ENCODE results near the gene RAD51B.

Gene RAD51B

DNA sequence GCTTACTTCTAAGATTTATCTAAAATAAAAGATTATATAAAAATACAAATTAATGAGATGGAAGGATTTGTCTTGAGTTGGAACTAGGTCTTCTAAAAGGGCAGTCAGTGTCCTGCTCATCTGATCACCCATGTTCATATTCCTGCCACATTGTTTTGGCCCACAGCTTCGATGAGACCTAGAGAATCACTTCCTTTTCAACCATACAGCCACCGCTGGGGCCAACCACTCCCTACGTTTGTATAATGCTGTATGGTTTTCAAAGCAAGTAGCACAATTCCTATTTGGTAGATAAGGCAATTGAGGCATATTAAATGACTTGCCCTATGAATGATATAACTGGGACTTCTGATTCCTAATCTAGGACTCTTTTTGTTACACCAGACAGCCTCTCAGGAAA, 723.9 kb downstream of the RAD51B start:
- Histone ChIP-seq H3K9ac (ENCODE audit: low read length) (no peak overlapping the region), H3F3A (ENCODE audit: insufficient read depth, low read length) (no peaks in the 10 kb centered on the region), H3K79me2 (ENCODE audit: low read length) (no peaks in the 10 kb centered on the region), H3K36me3 (replicated peaks; ENCODE audit: insufficient read depth, low read length) (no peaks in the 10 kb centered on the region), H3K27ac (ENCODE audit: low read length) (no peak overlapping the region), H3K9me2 (replicated peaks; ENCODE audit: insufficient read depth, low read length) (no peaks in the 10 kb centered on the region), H3K4me3 (ENCODE audit: low read length) (no peak overlapping the region), H3K27me3 (replicated peaks; ENCODE audit: insufficient read depth, low read length) (no peaks in the 10 kb centered on the region), H4K20me1 (ENCODE audit: insufficient read depth, low read length) (no peaks in the 10 kb centered on the region), H3K4me2 (ENCODE audit: low read depth, low read length) (no peak overlapping the region), H2AFZ (ENCODE audit: low read length) (no peak overlapping the region), H3K4me1 (ENCODE audit: low read length) (no peaks in the 10 kb centered on the region), H3K9me3 (replicated peaks; ENCODE audit: insufficient read depth, low read length) (no peaks in the 10 kb centered on the region)
- DNase-seq = no peak
- TF ChIP-seq EZH2 (optimal IDR thresholded peaks at IDR 0.05; ENCODE audit: low read depth, low read length) (no peak), EZH2phosphoT487 (IDR thresholded peaks at IDR 0.05; ENCODE audit: low read length) (no peak)
- TF ChIP-seq, protein P1, sequence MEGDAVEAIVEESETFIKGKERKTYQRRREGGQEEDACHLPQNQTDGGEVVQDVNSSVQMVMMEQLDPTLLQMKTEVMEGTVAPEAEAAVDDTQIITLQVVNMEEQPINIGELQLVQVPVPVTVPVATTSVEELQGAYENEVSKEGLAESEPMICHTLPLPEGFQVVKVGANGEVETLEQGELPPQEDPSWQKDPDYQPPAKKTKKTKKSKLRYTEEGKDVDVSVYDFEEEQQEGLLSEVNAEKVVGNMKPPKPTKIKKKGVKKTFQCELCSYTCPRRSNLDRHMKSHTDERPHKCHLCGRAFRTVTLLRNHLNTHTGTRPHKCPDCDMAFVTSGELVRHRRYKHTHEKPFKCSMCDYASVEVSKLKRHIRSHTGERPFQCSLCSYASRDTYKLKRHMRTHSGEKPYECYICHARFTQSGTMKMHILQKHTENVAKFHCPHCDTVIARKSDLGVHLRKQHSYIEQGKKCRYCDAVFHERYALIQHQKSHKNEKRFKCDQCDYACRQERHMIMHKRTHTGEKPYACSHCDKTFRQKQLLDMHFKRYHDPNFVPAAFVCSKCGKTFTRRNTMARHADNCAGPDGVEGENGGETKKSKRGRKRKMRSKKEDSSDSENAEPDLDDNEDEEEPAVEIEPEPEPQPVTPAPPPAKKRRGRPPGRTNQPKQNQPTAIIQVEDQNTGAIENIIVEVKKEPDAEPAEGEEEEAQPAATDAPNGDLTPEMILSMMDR (IDR thresholded peaks at IDR 0.05; ENCODE audit: low read length) = no peak

GRCh38 chr14:68544081-68544892, 724.7 kb downstream of the RAD51B start:
- Histone ChIP-seq H3K4me1 (ENCODE audit: low read length) (no peaks in the 10 kb centered on the region), H3K4me3 (ENCODE audit: low read length) (no peak overlapping the region), H3F3A (ENCODE audit: insufficient read depth, low read length) (no peaks in the 10 kb centered on the region), H2AFZ (ENCODE audit: low read length) (no peak overlapping the region), H3K9me2 (replicated peaks; ENCODE audit: insufficient read depth, low read length) (no peaks in the 10 kb centered on the region), H3K27ac (ENCODE audit: low read length) (no peak overlapping the region), H3K36me3 (replicated peaks; ENCODE audit: insufficient read depth, low read length) (no peaks in the 10 kb centered on the region), H3K27me3 (replicated peaks; ENCODE audit: insufficient read depth, low read length) (no peaks in the 10 kb centered on the region), H3K9me3 (replicated peaks; ENCODE audit: insufficient read depth, low read length) (no peaks in the 10 kb centered on the region), H3K4me2 (ENCODE audit: low read depth, low read length) (no peak overlapping the region), H3K9ac (ENCODE audit: low read length) (no peak overlapping the region), H4K20me1 (ENCODE audit: insufficient read depth, low read length) (no peaks in the 10 kb centered on the region), H3K79me2 (ENCODE audit: low read length) (no peaks in the 10 kb centered on the region)
- DNase-seq = no peak
- TF ChIP-seq, protein P1 (IDR thresholded peaks at IDR 0.05; ENCODE audit: low read length) = no peak
- TF ChIP-seq EZH2phosphoT487 (IDR thresholded peaks at IDR 0.05; ENCODE audit: low read length) = no peak
- TF ChIP-seq EZH2 (optimal IDR thresholded peaks at IDR 0.05; ENCODE audit: low read depth, low read length) = no peak

GRCh38 chr14:68546839-68547238, 727.3 kb downstream of the RAD51B start:
- Histone ChIP-seq H3K9me3 (replicated peaks; ENCODE audit: insufficient read depth, low read length) (no peaks in the 10 kb centered on the region), H3K27me3 (replicated peaks; ENCODE audit: insufficient read depth, low read length) (no peaks in the 10 kb centered on the region), H3K9me2 (replicated peaks; ENCODE audit: insufficient read depth, low read length) (no peaks in the 10 kb centered on the region), H3K27ac (ENCODE audit: low read length) (no peak overlapping the region), H3K4me2 (ENCODE audit: low read depth, low read length) (no peak overlapping the region), H3F3A (ENCODE audit: insufficient read depth, low read length) (no peaks in the 10 kb centered on the region), H4K20me1 (ENCODE audit: insufficient read depth, low read length) (no peaks in the 10 kb centered on the region), H3K4me3 (ENCODE audit: low read length) (no peak overlapping the region), H2AFZ (ENCODE audit: low read length) (no peak overlapping the region), H3K36me3 (replicated peaks; ENCODE audit: insufficient read depth, low read length) (no peaks in the 10 kb centered on the region), H3K9ac (ENCODE audit: low read length) (no peak overlapping the region), H3K79me2 (ENCODE audit: low read length) (no peaks in the 10 kb centered on the region), H3K4me1 (ENCODE audit: low read length) (no peaks in the 10 kb centered on the region)
- DNase-seq = no peak
- TF ChIP-seq EZH2 (optimal IDR thresholded peaks at IDR 0.05; ENCODE audit: low read depth, low read length) (no peak), EZH2phosphoT487 (IDR thresholded peaks at IDR 0.05; ENCODE audit: low read length) (no peak)
- TF ChIP-seq, protein P1 (IDR thresholded peaks at IDR 0.05; ENCODE audit: low read length) = no peak
